DMS 273 treated with DMSO at 0.1 percent for 48 hours (cell line): ENCODE data around the gene CYP2F1.
"Not testable (repeated sequence)": the region's sequence is repeated elsewhere in the genome, so short reads cannot be mapped to it uniquely, and the experiment has no call there.

Experiments used
- DNase-seq: peaks from one replicate; lab custom pipeline; 2025; lab: John Stamatoyannopoulos, UW

CYP2F1 gene, protein sequence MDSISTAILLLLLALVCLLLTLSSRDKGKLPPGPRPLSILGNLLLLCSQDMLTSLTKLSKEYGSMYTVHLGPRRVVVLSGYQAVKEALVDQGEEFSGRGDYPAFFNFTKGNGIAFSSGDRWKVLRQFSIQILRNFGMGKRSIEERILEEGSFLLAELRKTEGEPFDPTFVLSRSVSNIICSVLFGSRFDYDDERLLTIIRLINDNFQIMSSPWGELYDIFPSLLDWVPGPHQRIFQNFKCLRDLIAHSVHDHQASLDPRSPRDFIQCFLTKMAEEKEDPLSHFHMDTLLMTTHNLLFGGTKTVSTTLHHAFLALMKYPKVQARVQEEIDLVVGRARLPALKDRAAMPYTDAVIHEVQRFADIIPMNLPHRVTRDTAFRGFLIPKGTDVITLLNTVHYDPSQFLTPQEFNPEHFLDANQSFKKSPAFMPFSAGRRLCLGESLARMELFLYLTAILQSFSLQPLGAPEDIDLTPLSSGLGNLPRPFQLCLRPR

DNA sequence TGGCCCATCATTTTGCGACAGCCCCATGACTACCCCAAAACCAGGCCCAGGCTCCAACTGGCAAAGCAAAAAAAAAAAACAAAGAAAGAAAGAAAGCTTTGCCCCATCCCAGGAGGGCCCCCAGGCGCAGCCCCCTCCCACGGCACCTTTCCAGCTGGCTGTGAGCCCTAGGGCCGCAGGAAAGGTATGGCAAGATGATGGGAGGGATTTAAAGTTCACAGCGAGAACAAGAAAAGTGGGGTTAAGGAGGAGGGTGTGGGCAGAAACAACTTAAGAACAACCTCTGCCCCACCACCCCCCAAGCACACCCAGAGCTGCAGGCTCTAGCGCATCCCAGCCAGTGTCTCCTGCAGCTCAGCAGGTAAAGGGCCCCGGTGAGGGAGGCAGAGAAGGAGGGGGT, at the start of gene CYP2F1:
Gene CYP2F1, plus strand, starts transcription at position 301 of the 400 bp plus-strand sequence. CDS start 1,757 bp downstream, outside the sequence.
- no peak for DNase-seq

GRCh38 chr19:41064974-41065569, 49.2 kb upstream of the CYP2F1 start:
- DNase-seq = no peak

DNA sequence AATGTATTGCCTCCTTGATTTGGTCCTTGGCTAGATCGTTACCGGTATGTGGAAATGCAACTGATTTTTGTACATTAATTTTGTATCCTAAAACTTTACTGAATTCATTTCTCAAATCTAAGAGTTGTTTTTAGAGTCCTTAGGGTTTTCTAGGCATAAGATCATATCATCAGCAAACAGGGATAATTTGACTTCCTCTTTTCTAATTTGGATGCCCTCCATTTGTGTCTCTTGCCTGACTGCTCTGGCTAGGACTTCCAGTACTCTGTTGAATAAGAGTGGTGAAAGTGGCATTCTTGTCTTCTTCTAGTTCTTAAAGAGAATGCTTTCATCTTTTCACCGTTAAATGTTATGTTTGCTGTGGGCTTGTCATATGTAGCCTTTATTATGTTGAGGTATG, 37.9 kb upstream of the CYP2F1 start:
- DNase-seq = no peak

- DNase-seq = no peak
These were observed 30.7 kb upstream of the CYP2F1 start for GRCh38 chr19:41083516-41083915.

DNA sequence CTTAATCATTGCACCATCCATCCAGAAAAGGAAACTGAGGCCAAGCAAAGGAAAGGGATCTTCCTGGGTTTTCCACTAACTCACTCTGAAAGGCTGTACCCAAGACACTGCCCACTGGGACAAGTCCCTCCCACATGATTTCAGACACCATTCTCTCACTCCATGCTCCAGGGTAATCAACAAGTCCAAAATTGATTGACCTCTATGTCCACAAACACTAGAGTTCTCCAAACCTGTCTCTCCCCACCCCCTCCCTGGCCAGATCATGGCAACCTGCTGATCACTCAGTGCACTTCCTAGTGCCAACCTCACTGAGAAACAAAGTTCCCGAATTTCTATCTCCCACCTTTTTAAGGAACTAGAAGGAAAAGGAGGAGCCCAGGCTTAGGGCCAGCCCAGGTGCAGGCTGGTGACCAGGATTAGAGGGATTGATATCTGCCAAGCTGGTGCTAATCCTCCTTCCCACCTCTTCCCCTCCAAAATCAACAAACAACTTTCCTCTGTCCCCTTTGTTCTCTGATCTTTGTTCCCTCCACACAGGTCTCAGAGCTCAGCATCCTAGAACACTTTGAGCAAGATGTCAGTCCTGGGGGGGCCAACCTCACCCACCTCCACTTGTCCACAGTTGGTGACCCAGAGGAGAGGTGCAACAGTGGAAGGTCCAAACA, 28.4 kb upstream of the CYP2F1 start:
- no peak for DNase-seq

GRCh38 chr19:41088151-41088550, 26.1 kb upstream of the CYP2F1 start, which contains the start of gene CYP2A13:
CYP2A13 (plus strand) TSS chr19:41088451; CDS start chr19:41088472, 21 bp downstream.
- DNase-seq = no peak

DNA sequence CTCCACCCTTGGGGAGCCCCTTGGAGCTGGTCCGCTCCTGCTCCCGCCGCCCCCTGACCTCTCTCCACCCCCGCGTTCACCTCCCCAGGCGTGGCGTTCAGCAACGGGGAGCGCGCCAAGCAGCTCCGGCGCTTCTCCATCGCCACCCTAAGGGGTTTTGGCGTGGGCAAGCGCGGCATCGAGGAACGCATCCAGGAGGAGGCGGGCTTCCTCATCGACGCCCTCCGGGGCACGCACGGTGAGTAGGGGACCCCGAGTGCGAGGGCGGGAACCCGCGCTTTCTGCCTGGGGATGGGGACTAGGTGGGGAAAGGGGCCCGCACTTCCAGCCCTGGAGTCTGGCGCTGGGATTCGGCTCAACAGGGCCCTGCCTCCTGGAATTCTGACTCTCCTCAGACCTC, 24.3 kb upstream of the CYP2F1 start:
- DNase-seq = no peak

DNA sequence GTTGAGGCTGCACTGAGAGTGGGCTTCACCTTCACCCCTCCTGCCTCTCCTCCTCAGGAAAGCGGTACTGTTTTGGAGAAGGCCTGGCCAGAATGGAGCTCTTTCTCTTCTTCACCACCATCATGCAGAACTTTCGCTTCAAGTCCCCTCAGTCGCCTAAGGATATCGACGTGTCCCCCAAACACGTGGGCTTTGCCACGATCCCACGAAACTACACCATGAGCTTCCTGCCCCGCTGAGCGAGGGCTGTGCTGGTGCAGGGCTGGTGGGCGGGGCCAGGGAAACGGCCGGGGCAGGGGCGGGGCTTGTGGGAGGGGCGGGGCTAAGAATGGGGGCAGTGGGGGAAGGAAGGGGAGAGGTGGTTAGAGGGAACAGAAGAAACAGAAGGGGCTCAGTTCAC, 18.5 kb upstream of the CYP2F1 start:
- DNase-seq = no peak

DNA sequence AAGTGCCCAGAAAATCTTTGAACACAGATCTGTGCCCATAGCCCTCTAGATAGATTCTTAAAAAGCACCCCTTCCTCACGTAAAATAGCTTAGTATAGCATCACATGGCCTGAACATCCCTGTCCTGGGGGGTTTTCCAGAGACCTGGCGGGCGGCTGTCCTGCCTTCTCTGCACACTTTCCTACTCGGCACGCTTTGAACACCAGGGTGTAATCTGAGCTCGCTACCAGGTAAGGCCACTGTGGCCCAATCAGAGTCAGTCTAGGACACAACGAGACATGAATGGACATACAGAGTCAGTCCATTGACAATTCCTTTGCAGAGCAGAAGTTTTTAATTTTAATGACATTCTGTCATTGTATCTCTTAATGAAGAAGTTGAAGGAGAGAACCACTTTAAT, 17.9 kb upstream of the CYP2F1 start:
- no peak for DNase-seq

- DNase-seq = no peak
These were observed 16.9 kb upstream of the CYP2F1 start for GRCh38 chr19:41097302-41097701.

- no peak for DNase-seq
These were observed 15.5 kb upstream of the CYP2F1 start for GRCh38 chr19:41098762-41099161.

DNA sequence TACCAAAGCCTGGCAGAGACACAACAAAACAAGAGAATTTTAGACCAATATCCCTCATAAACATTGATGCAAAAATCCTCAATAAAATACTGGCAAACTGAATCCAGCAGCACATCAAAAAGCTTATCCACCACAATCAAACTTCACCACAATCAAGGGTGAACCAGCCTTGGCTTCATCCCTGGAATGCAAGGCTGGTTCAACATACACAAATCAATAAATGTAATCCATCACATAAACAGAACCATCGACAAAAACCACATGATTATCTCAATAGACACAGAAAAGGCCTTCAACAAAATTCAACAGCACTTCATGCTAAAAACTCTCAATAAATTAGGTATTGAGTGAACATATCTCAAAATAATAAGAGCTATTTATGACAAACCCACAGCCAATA, 12.0 kb upstream of the CYP2F1 start:
- DNase-seq = not testable (repeated sequence)

DNA sequence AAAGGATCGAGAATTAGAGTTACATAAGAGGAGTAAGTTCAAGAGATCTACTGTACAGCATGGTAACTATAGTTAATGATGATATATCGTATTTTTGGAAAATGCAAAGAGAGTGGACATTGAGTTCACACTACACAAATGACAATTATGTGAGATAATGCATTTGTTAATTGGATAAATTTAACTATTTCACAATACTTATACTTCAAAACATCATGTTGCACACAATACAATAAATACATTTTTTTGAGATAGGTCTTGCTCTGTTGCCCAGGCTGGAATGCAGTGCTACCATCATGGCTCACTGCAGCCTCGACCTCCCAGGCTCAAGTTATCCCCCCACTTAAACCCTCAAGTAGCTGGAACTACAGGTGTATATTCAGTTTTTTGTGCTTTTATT, 8.1 kb upstream of the CYP2F1 start:
- no peak for DNase-seq

DNA sequence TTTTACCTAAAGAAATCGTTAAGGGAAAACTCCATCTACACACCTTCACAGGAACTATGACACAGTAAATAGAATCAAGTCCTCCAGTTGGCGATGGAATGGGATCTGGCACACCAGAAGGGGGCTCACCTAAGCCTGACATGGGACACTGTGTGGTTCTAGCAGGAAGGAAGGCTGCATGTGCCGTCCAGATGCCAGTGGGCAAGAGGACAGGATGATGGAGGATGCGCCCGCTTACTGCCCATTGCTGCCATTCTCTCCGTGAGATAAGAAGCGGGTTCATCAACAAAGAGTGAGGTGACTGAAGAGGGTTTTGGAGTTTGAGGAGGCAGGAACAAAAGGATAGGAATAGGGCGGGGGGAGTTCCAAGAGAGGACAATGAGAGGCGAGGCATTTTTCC, 2.9 kb upstream of the CYP2F1 start:
- DNase-seq = no peak

GRCh38 chr19:41111750-41112295, 2.4 kb upstream of the CYP2F1 start:
- DNase-seq = no peak

GRCh38 chr19:41112728-41113290, 1.4 kb upstream of the CYP2F1 start:
- no peak for DNase-seq

GRCh38 chr19:41116261-41116660, 2.0 kb downstream of the CYP2F1 start:
- no peak for DNase-seq

GRCh38 chr19:41120929-41121911, 7.0 kb downstream of the CYP2F1 start:
- not testable (repeated sequence) for DNase-seq

GRCh38 chr19:41122846-41123245, 8.6 kb downstream of the CYP2F1 start:
- DNase-seq = not testable (repeated sequence)

GRCh38 chr19:41123716-41124294, 9.6 kb downstream of the CYP2F1 start:
- DNase-seq = no peak
